Endothelial cell of umbilical vein (primary cell): ENCODE measurements around the gene ITIH4. TPM values are rescaled to one million over a fixed set of nuclear protein-coding genes. Genes with fewer than 3 reads are reported as not detected.

Experiments used
- BruUV-seq: library from RNA; stranded (reverse); fragments of 400-500 nt; replicated peaks from 2 replicates; lab custom pipeline; 2021; lab: Mats Ljungman, UMichigan
- CTCF ChIA-PET: fragments of 300-600, 350-600 bp; sonication (Branson Sonifier 250); formaldehyde crosslinking; loops from one replicate; lab custom pipeline; 2021; ENCODE audit warnings: antibody characterized with exemption, inconsistent platforms; lab: Charles Lee
- POLR2A ChIA-PET: fragments of 300-600, 350-600 bp; sonication (Branson Sonifier 250); formaldehyde crosslinking; loops from one replicate; lab custom pipeline; 2021; ENCODE audit warnings: antibody characterized with exemption, inconsistent platforms; lab: Charles Lee
- DNase-seq: peaks from one replicate; pipeline ENCODE4 v3.0.0-alpha.2; 2011; ENCODE audit warnings: low read depth, low spot score
- FAIRE-seq: peaks from 2 replicates; lab custom pipeline; 2011; peaks lifted over from hg19 to GRCh38; lab: Jason Lieb, UNC
- H2AFZ ChIP-seq: 2 replicates; pipeline ENCODE4 v1.6.0; 2012; ENCODE audit warnings: low read depth, low read length, control low read depth, inconsistent platforms
- H3K27ac ChIP-seq: 2 replicates; pipeline ENCODE4 v1.5.1; 2011; ENCODE audit warnings: low read depth, mild to moderate bottlenecking, control low read depth, low read length, moderate library complexity; ENCODE audit not compliant: insufficient read depth
- H3K27me3 ChIP-seq, 2 experiments: 2 replicates each; pipeline versions ENCODE4 v1.6.0 to v1.6.1; 2011; ENCODE audit warnings: low read length in 2 of 2, mixed read lengths in 1 of 2; ENCODE audit not compliant: control insufficient read depth in 2 of 2, insufficient read depth in 2 of 2
- H3K36me3 ChIP-seq, 2 experiments: 2 replicates in 1 of 2; 3 replicates in 1 of 2; pipeline ENCODE4 v1.5.1; 2011; ENCODE audit warnings: low read length in 2 of 2, mild to moderate bottlenecking in 1 of 2, moderate library complexity in 1 of 2; ENCODE audit not compliant: control insufficient read depth in 2 of 2, insufficient read depth in 2 of 2; ENCODE audit errors: extremely low read depth in 1 of 2
- H3K4me1 ChIP-seq: 3 replicates; pipeline ENCODE4 v1.5.1; 2011; ENCODE audit warnings: mild to moderate bottlenecking, low read length; ENCODE audit not compliant: control insufficient read depth, insufficient read depth; ENCODE audit errors: extremely low read depth
- H3K4me2 ChIP-seq: 2 replicates; pipeline ENCODE4 v1.6.1; 2011; ENCODE audit warnings: low read length, control low read depth, mixed read lengths; ENCODE audit not compliant: insufficient read depth
- H3K4me3 ChIP-seq, 3 experiments: fragments of 200-600 bp in 1 of 3; sonication (generic), shearing (Covaris generic) in 1 of 3; replicated peaks in 1 of 3; 2 replicates each; pipeline ENCODE4 v1.5.1; 2011 to 2016; ENCODE audit warnings: control low read depth in 3 of 3, low read length in 3 of 3, mild to moderate bottlenecking in 2 of 3, inconsistent platforms in 1 of 3, low read depth in 1 of 3, moderate library complexity in 1 of 3; ENCODE audit not compliant: insufficient read depth in 1 of 3
- H3K79me2 ChIP-seq: 2 replicates; pipeline ENCODE4 v1.6.0; 2012; ENCODE audit warnings: low read length, inconsistent platforms; ENCODE audit not compliant: control insufficient read depth, insufficient read depth
- H3K9ac ChIP-seq: replicated peaks from 2 replicates; pipeline ENCODE3; 2011; ENCODE audit warnings: low read length, control low read depth; ENCODE audit not compliant: insufficient read depth; ENCODE audit errors: extremely low read depth
- H3K9me1 ChIP-seq: replicated peaks from 3 replicates; pipeline ENCODE4 v1.6.0; 2011; ENCODE audit warnings: mild to moderate bottlenecking, low read length; ENCODE audit not compliant: control insufficient read depth, insufficient read depth; ENCODE audit errors: extremely low read depth
- H3K9me3 ChIP-seq: replicated peaks from 2 replicates; pipeline ENCODE4 v1.5.1; 2012; ENCODE audit warnings: low read length, inconsistent platforms; ENCODE audit not compliant: control insufficient read depth, insufficient read depth
- H4K20me1 ChIP-seq: replicated peaks from 2 replicates; pipeline ENCODE3; 2011; ENCODE audit warnings: mild to moderate bottlenecking, low read length; ENCODE audit not compliant: control insufficient read depth, insufficient read depth; ENCODE audit errors: extremely low read depth
- FOS ChIP-seq: IDR thresholded peaks from 2 replicates; pipeline ENCODE4 v1.6.1; 2011; ENCODE audit warnings: mild to moderate bottlenecking, low read length, moderate library complexity, borderline replicate concordance; ENCODE audit not compliant: insufficient read depth
- GATA2 ChIP-seq: IDR thresholded peaks from 2 replicates; pipeline ENCODE4 v1.7.0; 2011; ENCODE audit warnings: low read depth, mild to moderate bottlenecking, moderate library complexity, mixed read lengths, low read length; ENCODE audit not compliant: insufficient read length, insufficient read depth
- JUN ChIP-seq: IDR thresholded peaks from 2 replicates; pipeline ENCODE4 v1.6.1; 2011; ENCODE audit warnings: borderline replicate concordance, low read depth; ENCODE audit not compliant: insufficient read length, insufficient read depth
- POLR2AphosphoS5 ChIP-seq: IDR thresholded peaks from 2 replicates; pipeline ENCODE4 v1.6.1; 2012; ENCODE audit warnings: low read depth, mild to moderate bottlenecking, control low read depth, low read length, moderate library complexity; ENCODE audit not compliant: insufficient read depth
- dilution Hi-C: fragments of 300-500 bp; cut with MboI; formaldehyde crosslinking; loops from one replicate; pipeline ENCODE4 v1.15.0; 2019; ENCODE audit warnings: low sequenced_read_pairs; ENCODE audit not compliant: extremely low pct_ligation_motif_present
- intact Hi-C: fragments of 100-400 bp; cut with micrococcal nuclease; formaldehyde crosslinking; loops from one replicate; pipeline ENCODE4 v1.10.0; 2022
- polyA plus RNA-seq, 4 experiments: library from polyadenylated mRNA; depleted of rRNA in 3 of 4; stranded (reverse) in 3 of 4; unstranded in 1 of 4; fragments of >200 nt; gene quantifications; 2 replicates each; pipeline versions ENCODE4 v1.2.1 to v1.2.3, GENCODE V29; 2011 to 2012; ENCODE audit warnings: missing spikeins in 1 of 4
- total RNA-seq: library from RNA; stranded (reverse); gene quantifications from 2 replicates; pipeline ENCODE4 v1.2.3, GENCODE V29; 2021

ITIH4 gene
- total and polyA plus RNA-seq, 2 donors (not counting 3 experiments of a cell fraction or from before 2014, with no cell fraction given): 0.17 to 2.4 TPM

GRCh38 chr3:52817860-52818259 lies 12.6 kb downstream of the ITIH4 start:
- no peaks in the 10 kb centered on the region for H3K9me3 ChIP-seq
- intact Hi-C loops: no loop called here

DNA sequence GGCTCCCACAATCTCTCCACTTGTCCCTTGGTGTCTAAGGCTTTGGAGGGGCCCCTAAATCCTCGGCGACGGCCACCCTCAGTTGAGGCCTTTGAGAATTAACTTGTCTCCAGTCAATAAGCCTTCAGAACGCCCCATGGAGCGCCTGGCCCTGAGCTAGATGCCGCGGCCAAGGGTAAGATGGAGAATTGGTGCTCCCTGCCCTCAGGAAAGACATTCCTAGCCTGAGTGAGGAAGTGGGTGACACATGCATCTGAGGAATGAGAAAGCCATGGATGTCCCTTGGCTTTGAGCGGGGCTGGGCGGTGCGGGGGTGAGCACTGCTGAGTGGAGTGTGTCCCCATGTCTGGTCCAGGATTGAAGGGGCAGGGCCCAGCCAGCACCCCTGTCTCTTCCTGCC lies 13.3 kb downstream of the ITIH4 start:
- Histone ChIP-seq H3K27ac (no peak overlapping the region), H3K36me3 (no peaks in the 10 kb centered on the region), H4K20me1 (no peaks in the 10 kb centered on the region), H3K79me2 (no peaks in the 10 kb centered on the region), H3K9ac (no peak overlapping the region), H3K9me1 (no peaks in the 10 kb centered on the region), H3K9me3 (no peaks in the 10 kb centered on the region), H3K4me1 (no peaks in the 10 kb centered on the region), H3K4me3 (no peak overlapping the region), H3K4me2 (no peak overlapping the region), H3K27me3 (no peaks in the 10 kb centered on the region), H2AFZ (no peak overlapping the region)
- FAIRE-seq: no peak
- no TSS peak for BruUV-seq
- intact Hi-C loops: no loop called here
- dilution Hi-C loops: no loop called here
- no peak for TF ChIP-seq FOS
- no peak for TF ChIP-seq JUN
- POLR2A ChIA-PET: no interaction called here
- CTCF ChIA-PET: no interaction called here
- DNase-seq: no peak

More at GRCh38 chr3:52817860-52818259, 12.6 kb downstream of the ITIH4 start:
- Histone ChIP-seq H4K20me1 (no peaks in the 10 kb centered on the region), H3K36me3 (no peaks in the 10 kb centered on the region), H3K4me2 (no peak overlapping the region), H2AFZ (no peak overlapping the region), H3K9me1 (no peaks in the 10 kb centered on the region), H3K4me3 (no peak overlapping the region), H3K27ac (no peak overlapping the region), H3K4me1 (no peaks in the 10 kb centered on the region), H3K79me2 (no peaks in the 10 kb centered on the region), H3K9ac (no peak overlapping the region), H3K27me3 (no peaks in the 10 kb centered on the region)
- BruUV-seq: no TSS peak
- TF ChIP-seq POLR2AphosphoS5 (no peak), FOS (no peak), GATA2 (no peak)
- DNase-seq (no peak), FAIRE-seq (no peak)
- CTCF ChIA-PET: no interaction called here
- dilution Hi-C loops: no loop called here
- POLR2A ChIA-PET: no interaction called here
